ENCODE data around the gene ZNF70.
"Not testable (repeated sequence)": the region's sequence is repeated elsewhere in the genome, so short reads cannot be mapped to it uniquely, and the experiment has no call there.

Gene ZNF70

DNA sequence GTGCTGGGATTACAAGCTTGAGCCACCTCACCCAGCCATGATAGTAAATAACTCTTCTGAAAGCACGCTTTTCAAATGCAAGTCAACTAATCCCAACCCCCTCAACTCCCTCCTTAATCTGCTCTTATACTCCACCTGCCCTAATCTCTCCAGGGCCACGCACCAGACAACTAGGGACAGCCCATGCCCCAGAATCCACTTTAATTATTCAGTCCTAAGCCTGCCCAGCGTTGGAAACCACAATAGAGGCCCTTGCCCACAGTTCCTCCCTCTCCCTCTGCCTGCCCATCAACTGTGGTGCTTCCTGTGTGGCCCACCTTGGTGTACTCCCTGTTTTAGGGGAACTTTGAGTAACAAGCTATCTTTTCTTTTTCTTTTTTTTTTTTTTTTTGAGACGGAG is 6.0 kb upstream of the ZNF70 start:
- no peak for DNase-seq (ENCODE audit: low read depth)

DNA sequence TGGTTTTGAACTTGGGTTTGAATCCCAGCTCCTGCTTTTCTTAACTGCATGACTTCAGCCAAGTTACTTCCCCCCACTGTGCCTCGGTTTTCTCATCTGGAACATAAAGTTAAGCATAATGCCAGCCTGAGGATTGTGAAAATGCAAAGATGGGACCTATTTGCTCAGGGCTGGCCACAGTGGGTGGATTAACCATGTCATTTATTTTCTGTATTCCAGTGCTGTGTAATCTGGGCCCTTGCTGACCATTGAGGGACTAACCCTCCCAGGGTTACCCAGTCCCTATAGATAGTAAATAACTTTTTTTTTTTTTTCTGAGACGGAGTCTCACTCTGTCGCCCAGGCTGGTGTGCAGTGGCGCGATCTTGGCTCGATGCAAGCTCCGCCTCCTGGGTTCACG is 4.8 kb upstream of the ZNF70 start:
- DNase-seq (ENCODE audit: low read depth): no peak

DNA sequence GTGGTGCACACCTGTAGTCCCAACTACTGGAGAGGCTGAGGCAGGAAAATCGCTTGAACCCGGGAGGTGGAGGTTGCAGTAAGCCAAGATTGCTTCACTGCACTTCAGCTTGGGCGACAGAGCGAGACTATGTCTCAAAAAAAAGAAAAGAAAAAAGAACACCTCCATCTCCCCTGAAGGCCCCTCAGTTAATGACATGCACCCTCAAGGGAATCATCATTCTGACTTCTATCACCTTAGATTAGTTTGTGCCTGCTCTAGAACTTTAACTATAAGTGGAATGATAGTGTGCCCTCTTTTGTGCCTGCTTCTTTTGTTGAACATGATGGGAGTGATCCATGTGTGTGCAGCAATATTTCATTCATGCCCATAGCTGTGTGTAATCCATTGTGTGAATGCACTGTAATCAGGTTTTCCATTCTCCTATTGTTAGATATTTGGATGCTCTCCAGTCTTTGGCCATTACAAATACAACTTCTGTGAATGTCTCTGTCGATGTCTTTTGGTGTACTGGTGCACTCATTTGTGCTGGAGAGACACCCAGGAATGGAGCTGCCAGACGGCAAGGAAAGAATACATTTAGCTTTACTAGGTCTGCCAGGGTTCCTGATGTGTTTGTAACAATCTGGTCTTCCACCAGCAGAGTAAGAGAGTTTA is 4.2 kb upstream of the ZNF70 start:
- DNase-seq (ENCODE audit: low read depth): no peak

DNA sequence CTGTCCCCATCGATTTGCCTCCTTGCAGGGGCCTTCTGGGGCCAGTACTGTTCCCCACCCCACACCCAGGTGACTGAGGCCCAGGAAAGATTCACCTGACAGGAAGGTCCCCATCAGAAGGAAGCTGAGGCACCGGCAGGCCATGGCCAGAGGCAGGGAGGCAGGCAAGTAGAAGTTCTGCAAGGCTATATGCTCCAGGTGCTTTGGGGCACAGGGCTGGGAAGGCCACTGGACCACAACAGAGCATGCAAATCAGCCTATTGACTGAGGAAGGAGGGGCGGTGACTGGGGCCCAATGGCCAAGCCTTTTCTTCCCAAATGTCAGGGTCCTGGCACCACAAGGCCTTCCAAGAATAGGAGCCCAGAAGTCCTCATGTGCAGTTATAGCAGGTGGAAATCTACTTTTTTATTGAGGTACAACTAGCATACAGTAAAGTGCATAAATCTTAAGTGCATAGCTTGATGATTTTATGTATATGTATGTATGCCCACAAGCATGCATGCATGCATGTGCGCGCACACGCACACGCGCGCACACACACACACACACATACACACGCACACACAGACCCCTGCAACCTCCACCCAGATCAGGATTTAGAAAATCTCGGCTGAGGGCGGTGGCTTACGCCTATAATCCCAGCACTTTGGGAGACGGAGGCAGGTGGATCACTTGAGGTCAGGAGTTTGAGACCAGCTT is 3.5 kb upstream of the ZNF70 start, which contains the start of gene VPREB3:
TSS of gene VPREB3 (minus strand) at position 206 of the 700 bp plus-strand sequence. CDS start at position 144, 62 bp downstream.
- DNase-seq (ENCODE audit: low read depth): no peak

DNA sequence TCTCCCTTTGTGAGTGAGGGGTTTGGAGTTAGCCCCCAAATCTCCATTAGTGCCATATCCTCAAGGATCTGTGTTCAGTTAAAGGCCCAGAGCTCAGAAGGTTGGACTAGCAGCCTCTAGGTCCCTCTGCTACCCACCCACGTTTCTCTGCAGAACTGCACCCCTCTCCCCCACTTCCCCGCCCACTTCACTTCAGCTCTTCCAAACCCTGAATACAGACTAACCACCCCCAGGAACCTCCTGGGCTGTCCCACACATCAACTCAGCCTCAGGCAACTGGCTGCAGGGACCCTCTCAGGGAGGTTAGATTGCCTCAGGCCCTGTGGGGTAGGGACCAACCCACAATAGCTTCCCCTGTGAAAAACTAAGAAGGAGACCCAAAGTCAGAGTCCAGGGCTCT is 2.5 kb upstream of the ZNF70 start:
- DNase-seq (ENCODE audit: low read depth): no peak

DNA sequence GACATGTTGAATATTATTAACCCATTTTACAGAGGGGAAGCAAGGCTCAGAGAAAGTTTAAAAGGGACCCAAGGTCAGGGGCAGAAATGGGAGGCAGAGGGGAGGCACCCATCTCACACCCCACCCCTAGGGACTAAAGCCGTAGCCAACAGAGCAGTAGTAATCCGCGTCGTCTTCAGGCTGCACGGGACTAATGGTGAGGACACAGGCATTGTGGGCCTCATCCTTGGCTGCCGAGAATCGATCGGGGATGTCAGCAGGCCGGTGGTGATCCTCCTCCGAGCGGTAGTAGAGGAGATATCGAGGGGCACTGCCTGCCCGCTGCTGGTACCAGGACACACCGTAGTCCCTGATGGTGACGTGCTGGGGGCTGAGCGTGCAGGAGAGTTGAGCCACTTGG is 1.8 kb upstream of the ZNF70 start:
- DNase-seq (ENCODE audit: low read depth): no peak

DNA sequence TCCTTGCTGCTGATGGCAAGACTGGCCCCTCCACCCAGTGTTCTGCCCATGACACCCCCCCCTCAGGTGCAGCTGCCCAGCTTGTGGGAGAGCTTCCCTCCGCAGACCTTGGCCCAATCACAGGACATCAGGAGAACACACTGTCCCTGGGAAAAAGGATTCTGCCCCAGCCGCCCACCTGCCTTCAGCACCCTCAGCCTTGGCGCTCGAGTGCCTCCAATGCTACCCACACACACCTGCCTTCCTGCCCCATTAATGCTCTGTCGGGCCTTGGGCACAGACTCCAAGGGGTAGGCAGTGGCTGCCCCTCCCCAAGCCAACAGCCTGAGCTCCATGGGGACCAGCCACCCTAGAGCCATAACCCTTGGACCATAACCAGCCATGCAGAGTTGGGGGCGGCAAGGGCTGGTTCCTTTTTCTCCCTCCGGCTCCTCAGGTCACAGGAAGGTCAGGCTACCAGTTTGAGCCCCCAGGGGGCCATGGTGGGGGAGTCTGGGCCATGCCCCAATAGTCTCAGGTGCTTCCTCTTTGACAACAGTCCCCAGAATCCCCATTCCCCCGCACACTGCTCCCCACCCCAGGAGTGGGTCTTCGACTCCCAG is 1.3 kb upstream of the ZNF70 start:
- no peak for DNase-seq (ENCODE audit: low read depth)

DNA sequence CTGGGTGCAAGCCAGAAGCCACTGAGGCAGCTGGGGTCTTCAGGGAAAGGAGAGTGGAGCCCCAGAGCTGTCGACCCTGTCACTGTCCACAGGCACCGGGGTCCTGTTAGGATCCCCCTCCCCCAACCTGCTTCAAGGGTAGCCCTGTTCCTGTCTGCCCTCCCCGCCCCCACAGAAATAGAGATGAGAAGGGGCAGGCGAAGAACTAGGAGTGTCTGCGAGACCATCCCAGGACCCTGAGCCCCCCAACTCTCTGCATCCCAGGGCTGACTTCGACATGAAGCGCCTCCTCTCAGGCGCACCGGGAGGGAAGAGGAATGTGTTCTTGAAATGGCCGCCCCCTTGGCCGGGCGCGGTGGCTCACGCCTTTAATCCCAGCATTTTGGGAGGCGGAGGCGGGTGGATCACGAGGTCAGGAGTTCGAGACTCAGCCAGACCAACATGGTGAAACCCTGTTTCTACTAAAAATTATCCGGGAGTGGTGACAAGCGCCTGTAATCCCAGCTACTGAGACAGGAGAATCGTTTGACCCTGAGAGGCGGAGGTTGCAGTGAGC is 607 bp upstream of the ZNF70 start:
- no peak for DNase-seq (ENCODE audit: low read depth)

DNA sequence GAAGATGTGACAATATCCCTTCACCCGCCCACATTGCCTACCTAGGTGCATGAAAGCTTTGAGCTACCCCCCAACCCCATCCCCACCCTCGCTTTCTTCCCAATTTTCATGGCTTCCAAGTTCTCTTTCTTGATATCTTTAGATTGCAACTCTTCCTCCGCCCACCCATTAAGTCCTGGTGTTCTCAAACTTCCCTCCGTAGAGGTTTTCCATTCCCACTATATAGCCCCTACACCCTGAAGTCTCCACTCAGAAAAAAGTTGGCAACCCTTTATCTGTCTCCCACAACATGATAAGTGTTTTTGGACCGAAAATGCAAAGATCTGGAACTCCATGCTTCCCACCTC is 572 bp downstream of the ZNF70 start:
- no peak for DNase-seq (ENCODE audit: low read depth)

DNA sequence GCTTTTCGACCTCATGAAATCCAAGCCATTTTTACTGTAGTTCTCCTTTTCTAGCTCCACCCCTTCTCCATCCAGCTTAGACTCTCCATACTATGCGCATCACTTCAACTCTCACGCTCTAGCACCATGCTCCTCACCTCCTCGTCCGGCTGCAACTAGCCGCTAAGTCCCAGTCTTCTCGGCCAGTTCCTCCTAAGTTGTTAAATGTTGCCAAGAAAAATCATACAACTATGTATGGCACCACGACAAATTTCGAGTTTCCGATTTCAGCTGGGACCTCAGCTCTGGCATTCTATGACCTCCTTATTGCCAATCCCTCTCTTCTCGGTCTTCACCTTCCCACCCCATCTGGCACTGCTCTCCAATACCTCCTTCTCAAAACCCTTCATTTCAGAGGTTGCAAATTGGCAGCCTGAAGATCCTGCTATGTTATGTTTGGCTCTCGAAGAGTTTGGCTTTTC is 1.0 kb downstream of the ZNF70 start:
- no peak for DNase-seq (ENCODE audit: low read depth)

DNA sequence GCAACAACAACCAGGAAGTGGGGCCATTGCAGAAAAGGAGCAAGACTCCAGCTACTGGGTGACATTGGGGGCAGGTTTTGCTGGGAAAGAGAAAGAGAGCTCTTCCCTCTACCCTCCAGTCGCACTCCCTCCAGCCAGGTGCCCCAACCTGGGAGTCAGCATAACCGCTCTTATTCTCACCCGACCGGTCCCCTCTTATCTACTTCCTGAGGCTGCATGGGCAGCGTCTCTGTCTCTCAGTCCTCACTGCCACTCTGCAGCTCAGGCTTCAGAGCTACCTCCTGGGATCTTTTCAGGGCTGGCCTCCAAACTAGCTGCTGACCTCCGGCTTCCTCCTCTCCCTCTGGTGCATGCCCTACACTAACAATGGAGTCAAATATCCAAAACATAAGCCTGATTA is 5.1 kb downstream of the ZNF70 start:
- DNase-seq (ENCODE audit: low read depth): no peak

DNA sequence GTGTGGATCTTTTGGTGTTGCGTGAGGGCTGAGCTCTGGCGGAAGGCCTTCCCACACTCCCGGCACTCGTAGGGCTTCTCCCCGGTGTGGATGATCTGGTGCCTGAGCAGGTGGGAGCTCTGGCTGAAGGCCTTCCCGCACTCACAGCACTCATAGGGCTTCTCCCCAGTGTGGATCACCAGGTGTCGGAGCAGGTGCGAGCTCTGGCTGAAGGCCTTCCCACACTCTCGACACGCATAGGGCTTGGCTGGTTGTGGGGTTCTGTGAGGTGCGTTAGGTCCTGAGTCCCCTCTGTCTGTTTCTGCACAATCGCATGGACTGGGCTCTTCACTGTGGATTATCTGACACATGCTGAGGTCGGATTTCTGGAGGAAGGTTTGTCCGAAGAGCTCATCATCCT is 6.4 kb downstream of the ZNF70 start:
- DNase-seq (ENCODE audit: low read depth): no peak

DNA sequence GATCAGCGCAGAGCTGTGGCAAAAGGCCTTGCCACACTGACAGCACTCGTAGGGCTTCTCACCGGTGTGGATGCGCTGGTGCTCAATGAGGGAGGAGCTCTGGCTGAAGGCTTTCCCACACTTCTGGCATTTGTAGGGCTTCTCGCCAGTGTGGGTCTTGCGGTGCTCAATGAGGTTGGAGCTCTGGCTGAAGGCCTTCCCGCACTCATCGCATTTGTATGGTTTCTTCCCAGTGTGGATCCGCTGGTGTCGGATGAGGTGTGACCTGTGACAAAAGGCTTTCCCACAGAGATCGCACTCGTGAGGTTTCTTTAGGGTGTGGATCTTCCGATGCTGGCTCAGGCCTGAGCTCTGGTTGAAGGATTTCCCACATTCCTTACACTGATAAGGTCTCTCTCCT is 6.9 kb downstream of the ZNF70 start:
- DNase-seq (ENCODE audit: low read depth): no peak

DNA sequence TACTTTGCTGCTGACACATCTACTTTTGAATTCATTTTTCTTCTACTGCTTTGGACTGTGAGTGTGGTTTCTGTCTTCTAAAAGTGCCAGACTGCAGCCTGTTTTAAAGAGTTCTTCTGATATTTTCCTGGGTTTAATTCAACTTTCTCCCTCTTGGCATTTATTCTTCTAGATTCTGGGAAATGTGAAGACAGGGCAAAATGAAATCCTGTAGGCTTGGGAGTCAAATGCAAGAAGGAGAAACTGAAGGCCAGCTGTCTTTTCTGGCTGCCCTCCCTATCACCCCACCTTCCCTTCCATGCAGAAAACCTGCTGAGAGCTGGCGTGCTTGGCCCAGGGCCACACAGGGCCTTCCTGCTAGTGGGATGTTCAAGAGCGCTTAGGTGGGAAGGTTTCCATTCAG is 7.6 kb downstream of the ZNF70 start:
- no peak for DNase-seq (ENCODE audit: low read depth)

DNA sequence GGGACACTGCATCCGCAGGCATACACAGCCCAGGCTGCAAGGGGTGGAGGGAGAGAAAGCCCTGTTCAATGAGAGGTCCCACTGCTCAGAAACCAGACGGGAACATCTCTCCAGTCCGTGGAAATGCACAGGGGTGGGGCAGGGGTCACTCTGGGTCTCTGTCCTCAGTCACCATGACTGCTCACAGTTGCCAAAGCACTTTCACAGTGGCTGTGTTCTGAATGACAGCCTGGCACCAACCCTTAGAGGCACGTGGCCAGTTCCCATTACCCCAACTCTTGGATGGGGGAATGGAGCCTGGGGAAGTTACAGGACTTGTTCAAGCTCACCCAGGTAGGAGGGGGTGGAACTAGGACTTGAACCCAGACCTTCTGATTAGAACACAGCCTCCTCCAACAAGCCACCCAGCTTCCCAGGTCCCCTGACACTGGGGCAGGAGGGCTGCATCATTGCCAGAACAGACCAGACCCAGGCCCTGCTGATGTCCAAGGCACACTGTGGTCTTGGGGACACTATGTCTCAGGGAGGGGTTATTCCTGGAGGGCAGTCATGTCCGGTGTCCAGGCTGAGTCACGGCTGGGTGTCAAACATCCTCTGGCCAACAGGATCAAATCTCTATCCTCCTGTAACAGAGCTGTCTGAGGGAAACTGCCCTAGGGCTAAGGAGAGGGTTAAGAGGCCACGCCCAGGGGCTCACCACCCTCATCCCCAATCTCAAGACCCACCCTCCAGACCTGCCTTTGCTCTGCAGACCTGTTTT is 8.2 kb downstream of the ZNF70 start:
- no peak for DNase-seq (ENCODE audit: low read depth)

DNA sequence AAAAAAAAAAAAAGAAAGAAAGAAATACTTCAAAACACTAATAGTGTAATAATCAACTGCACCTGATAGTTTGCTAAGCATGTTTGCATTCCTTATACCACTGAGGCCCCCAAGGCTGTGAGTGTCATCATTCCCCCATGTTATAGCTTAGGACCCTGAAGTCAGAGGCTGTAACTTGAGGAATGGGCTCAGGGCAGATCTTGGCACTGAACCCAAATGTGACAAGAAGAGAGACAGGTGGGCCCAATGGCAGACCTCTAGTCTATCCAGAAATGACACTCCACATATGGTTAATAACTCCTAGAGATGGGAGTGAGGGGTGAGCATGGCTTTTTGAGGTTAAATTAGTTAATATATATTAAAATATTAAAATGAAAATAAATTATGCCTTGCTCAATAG is 13.2 kb downstream of the ZNF70 start:
- DNase-seq (ENCODE audit: low read depth): no peak

DNA sequence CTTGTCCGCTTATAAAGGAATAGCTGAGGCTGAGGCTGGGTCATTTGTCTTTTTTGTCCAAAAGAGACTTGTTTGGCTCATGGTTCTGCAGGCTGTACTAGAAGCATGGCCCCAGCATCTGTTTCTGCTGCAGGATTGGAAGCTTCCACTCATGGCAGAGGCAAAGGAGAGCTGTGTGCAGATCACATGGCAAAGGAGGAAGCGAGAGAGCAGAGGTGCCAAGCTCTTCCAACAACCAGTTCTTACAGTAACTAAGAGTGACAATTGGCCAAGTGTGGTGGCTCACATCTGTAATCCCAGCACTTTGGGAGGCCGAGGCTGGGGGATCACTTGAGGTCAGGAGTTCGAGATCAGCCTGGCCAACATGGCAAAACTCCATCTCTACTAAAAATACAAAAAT is 22.8 kb downstream of the ZNF70 start:
- not testable (repeated sequence) for DNase-seq (ENCODE audit: low read depth)

DNA sequence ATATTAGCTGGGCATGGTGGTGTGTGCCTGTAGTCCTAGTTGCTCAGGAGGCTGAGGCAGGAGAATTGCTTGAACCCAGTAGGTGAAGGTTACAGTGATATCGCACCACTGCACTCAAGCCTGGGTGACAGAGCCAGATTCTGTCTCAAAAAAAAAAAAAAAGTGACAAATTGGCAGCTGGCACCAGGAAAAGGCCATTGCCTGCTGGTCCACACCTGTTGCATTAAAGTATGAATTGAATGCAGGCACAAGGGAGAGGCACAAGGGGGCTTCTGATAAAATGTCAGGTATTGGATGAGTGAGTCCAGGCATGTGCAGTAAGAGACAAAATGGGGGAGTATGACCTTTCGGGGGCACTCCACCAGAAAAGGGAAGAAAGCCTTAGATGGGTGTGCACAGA is 28.2 kb downstream of the ZNF70 start:
- no peak for DNase-seq (ENCODE audit: low read depth)

DNA sequence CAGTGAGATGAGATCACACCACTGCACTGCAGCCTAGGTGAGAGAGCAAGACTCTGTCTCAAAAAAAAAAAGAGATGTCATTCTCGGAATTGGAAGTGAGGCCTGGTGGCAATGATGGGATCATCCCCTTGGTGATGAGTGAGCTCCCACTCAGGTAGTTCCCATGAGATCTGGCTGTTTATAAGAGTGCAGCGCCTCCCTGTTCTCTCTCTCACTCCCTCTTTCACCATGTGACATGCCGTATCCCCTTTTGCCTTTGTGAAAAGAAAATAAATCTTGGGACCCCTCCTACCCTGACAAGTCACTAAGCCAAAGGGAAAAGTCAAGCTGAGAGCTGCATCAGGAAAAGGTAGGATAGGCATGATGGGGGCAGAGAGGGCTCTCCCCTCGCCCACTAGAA is 28.8 kb downstream of the ZNF70 start:
- no peak for DNase-seq (ENCODE audit: low read depth)

DNA sequence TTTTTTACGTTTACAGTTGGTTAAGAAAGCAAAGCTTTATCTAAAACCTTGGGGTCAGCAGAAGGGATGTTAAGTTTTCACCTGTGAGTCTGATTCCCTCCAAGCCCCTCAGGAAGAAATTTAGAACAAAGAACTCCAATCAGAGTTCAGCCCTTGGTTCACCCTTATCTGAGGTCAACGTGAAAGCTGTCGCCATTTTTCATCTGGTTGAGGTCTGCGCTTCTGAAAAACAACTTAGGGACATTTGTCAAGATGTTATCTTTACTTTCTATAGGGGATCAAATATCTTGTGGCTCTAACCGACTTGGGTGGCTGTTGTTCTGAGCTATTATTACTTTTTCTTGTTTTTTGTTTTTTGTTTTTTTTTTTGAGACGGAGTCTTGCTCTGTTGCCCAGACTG is 30.1 kb downstream of the ZNF70 start:
- DNase-seq (ENCODE audit: low read depth): no peak

DNA sequence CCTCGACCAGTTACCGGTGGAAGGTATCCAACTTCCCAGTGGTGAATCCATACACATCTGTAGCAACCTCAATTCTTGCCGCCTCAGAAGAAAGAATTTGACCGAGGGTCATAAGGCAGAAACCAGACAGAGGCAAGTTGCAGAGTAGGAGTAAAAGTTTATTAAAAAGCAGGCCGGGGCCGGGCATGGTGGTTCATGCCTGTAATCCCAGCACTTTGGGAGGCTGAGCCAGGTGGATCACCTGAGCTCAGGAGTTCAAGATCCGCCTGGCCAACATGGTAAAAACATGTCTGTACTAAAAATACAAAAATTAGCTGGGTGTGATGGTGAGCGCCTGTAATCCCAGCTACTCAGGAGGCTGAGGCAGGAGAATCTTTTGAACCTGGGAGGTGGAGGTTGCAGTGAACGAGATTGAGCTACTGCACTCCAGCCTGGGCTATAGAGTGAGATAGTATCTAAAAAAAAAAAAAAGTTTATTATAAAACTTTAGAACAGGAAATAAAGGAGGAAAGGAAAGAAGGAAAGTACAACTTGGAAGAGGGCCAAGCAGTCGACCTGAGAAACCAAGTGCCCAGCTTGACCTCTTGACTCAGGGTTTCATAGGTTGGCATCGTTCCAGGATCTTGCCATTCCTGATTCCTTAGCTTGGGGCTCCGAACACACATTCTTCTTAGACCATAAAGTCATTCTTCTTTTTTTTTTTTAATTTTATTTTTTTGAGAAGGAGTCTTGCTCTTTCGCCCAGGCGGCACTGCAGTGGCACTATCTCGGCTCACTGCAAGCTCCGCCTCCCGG is 32.3 kb downstream of the ZNF70 start:
- DNase-seq (ENCODE audit: low read depth): no peak

Measured in stimulated activated CD8-positive, alpha-beta memory T cell treated with anti-CD3 and anti-CD28 coated beads, Interleukin-12 subunit alpha, Interleukin-12 subunit beta, amount 100 ng/mL, for 1 hour (primary cell).